Stimulated activated CD4-positive, alpha-beta T cell treated with anti-CD3 and anti-CD28 coated beads, Interleukin-12 subunit alpha, Interleukin-12 subunit beta, amount 100 ng/mL, for 4 hours (primary cell): Measurements from ENCODE around the gene ADGRB2.
"Not testable (repeated sequence)": the region's sequence is repeated elsewhere in the genome, so short reads cannot be mapped to it uniquely, and the experiment has no call there.

ENCODE experiments used
- DNase-seq: peaks from one replicate; pipeline ENCODE4 v3.0.0-alpha.2; 2020

The ADGRB2 gene

GRCh38 chr1:31718327-31718897, 45.7 kb downstream of the ADGRB2 start:
- no peak for DNase-seq

- no peak for DNase-seq
Observed at GRCh38 chr1:31717341-31717740, 46.8 kb downstream of the ADGRB2 start.

GRCh38 chr1:31715873-31716220, 48.3 kb downstream of the ADGRB2 start:
- DNase-seq: no peak

GRCh38 chr1:31715087-31715872, 48.9 kb downstream of the ADGRB2 start:
- DNase-seq: peak; percentile 32

DNA sequence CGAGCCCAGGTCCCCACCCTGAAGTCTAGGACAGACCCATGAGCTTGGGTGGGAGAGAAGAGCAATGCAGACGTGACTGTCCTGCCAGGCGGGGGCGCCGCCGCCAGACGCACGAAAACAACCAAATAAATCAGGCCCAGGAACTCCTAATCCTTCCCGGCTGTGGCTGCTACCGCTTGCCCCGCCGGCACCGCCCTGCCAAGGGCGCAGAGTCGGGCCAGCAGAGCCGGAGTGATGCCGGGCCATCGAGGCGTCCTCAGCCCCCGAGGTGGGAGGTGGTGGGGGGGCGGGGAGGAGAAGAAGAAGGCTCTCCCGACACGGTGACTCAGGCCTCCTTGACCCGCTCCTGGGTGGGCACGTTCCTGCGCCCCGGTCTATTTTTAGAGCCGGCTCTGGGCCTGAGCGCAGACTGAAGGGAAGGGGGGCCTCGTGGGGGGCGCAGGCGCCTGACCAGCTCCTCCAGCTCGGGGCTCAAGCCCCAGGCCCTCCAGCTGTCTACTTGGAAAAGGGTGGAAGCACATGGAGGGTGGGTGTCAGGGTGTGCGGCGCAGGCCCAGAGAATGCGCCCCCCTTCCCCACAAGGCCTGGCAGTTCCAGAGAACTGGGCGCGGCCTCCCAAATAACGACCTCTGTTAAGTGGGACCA, 49.6 kb downstream of the ADGRB2 start:
- peak; percentile 17 for DNase-seq

- DNase-seq: no peak
Observed at GRCh38 chr1:31712630-31713029, 51.5 kb downstream of the ADGRB2 start.

GRCh38 chr1:31712068-31712467, 52.1 kb downstream of the ADGRB2 start:
- no peak for DNase-seq

- no peak for DNase-seq
Observed at GRCh38 chr1:31708324-31708723, 55.8 kb downstream of the ADGRB2 start.

DNA sequence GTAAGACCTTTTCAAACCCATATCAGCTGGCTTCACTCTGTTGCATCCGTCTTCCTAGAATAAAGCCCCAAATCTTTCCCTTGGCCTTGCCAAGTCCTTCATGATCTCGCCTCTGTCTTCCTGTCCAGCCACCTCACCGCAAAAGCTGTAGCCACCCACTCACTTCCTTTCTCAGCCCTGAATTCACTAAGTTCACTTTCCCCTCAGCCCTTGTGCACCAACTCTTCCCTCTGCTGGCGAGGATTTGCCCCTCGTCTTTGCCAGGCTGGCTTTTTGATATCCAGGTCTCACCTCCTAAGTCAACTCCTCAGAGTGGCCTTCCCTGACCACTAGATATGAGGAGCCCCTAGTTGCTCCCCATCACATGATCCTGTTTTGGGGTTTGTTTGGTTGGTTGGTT, 56.4 kb downstream of the ADGRB2 start:
- DNase-seq: no peak

DNA sequence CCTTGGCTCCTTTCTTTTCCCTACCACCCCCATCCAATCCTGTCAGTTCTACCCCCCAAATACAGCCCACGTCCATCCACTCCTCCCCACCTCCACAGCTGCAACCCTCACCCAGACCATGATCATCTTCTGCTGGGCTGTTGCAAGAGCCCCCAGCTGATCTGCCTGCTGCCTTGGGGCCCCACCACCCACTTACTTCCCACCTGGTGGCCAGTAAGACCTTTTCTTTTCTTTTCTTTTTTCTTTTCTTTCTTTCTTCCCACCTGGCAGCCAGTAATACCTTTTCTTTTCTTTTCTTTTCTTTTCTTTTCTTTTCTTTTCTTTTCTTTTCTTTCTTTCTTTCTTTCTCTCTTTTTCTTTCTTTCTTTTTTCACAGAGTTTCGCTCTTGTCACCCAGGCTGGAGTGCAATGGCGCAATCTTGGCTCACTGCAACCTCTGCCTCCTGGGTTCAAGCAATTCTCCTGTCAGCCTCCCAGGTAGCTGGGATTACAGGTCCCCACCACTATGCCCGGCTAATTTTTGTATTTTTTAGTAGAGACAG, 57.0 kb downstream of the ADGRB2 start:
- not testable (repeated sequence) for DNase-seq

DNA sequence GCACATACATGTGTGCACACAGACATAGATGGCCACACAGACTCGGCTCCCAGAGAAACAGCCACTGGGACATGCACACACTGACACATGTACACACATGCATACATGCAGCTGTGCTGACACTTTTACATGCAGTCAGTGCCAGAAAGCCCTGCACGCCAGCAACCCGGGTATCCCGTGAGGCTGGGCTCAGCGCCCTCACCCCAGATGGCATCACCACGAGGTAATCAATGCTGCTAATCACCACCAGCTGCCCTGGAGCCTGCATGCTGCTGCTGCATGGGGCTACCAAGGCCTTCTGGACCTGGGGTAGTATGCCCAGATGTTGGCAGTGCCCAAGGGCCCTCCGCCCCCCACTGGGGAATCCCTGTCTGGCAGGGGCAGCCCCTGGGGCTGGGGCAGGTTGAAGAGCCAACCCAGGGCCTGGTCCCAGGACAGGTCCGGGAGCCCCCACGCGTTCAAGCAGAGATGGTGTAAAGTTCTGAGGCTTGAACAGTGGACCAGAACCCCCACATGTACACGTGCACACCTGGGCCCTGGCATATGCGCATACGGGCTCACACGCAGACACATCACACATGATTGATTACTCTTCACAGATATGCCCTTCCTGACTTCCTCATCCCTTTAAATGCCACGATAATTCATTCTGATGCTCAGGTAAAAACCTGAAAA, 57.6 kb downstream of the ADGRB2 start:
- no peak for DNase-seq

DNA sequence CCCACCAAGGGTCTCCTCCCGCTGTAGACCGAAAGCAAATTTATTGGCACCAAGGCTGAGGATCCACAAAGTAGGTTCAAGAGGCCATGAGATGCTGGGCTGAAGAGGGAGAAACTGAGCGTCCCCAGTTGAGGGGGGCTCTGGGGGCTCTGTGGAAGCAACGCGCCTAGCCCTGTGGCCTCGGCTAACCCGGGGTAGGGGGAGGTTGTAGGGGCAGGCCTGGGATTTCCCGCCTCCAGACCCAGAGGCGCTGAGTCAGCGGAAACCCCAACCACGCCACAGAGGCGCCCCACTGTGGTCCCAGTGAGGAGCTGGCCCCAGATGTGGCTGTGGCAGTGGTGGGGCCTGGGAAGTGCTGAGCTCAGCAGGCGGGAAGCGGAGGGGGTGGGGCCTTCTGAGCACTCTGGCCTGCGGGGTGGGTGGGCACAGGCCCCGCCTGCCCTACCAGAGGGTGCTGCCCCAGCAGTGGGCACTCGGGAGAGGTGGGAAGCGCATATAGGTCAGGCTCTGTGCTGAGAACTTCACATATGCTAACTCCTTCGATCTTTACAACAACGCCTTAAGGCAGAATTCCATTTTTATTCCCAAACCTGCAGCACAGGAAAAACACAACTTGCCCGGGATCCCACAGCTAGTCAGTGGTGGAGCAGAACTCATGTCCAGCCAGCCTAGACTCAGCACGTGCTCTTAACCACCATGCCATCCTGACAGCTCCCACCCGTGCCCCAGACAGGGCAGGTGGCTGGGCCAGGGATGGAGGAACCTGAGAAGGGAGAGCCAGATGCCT, 58.9 kb downstream of the ADGRB2 start:
- DNase-seq: peak; percentile 52

DNA sequence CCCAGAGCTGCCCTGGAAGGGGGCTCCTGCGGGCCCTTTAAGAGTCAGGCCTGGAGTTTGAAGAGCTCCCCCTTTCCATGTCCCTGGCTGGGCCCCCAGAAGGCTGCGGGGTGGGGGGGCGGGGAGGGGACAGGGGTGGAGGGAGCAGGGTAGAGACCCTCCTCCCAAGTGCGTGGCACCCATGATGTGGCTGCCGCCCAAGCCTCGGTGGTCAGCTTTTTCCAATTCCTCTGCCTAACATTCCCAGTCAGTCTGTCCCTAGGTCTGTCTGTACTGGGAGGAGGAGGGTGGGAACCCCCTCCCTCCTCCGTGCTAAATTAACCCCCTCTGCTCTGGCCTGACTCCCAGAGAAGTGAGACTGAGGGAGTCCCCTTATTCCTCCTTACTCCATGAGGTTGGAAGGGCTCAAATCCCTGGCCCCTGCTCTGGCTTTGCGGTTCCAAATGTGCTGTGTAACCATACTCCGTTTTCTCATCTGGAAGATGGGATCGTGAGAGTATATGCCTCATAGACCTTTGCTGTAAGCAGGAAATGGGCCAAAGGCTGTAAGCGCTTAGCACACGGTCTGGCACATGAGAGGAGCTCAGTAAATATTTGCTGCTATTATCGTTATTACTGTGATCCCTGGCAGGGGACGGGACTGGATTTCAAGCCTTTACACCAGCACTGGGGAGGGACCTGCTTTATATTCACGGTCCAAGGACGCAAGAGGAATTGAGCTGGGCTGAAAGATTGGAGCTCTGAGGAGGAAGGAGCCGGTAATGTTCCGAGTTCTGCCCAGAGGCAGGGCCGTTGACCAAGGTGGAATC, 59.7 kb downstream of the ADGRB2 start:
- DNase-seq: no peak

GRCh38 chr1:31703431-31704270, 60.5 kb downstream of the ADGRB2 start, which contains the start of gene COL16A1:
Gene COL16A1 (minus strand): TSS chr1:31704017. CDS start chr1:31702193, 1,824 bp downstream.
- no peak for DNase-seq

DNA sequence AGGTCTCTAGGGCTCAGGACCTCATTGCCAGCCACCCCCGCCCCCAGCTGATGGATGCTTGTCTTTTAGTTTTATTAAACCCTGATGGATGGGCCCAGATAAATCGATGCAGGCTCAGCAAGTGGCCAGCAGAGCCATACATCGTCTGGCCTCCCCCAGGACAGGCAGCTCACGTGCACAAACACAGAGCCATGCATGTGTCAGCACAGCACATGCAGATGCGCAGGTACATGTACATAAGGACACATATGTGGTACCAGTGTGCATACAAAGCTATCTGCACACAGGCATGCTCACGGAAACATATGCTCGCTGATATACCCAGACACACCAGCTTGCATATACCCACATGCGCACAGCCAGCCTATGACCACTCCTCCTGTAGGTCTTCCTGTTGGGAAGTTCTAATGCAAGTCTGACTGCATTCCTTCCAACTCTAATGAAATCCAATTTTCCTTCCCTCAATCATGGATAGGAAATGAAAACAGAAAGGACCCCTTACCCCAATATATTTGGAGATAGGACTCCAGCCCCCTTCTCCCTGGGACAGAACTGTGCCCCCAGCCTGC, 61.2 kb downstream of the ADGRB2 start:
- no peak for DNase-seq

GRCh38 chr1:31701091-31701736, 62.9 kb downstream of the ADGRB2 start:
- DNase-seq: peak; percentile 15

DNA sequence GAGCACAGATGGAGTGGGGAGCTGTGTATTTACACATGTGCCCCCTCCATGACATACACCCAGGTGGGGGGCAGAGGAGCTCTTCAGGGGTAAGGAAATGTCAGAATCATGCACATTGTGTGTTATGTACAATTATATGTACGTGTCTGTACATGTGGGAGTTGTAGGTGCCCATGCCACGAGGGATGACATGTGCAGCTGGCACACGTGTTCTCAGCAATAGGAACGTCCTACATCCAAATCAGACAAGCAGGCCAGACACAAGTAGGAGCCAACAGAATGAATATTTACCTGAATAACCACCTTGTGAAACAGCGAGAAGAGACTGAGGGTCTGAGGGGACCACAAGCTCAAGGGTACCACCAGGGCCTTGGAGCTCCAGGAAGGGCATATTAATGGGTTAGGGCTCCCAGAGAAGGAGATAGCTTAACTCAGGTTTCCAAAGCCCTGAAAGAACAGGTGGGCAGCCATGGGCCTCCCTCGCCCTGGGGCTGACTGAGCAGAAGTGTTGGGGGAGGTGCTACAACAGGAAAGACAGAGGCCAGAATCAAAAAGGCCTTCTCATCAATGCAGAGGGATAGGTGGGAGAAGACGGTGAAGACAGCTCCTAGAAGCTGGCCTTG, 63.6 kb downstream of the ADGRB2 start:
- no peak for DNase-seq

DNA sequence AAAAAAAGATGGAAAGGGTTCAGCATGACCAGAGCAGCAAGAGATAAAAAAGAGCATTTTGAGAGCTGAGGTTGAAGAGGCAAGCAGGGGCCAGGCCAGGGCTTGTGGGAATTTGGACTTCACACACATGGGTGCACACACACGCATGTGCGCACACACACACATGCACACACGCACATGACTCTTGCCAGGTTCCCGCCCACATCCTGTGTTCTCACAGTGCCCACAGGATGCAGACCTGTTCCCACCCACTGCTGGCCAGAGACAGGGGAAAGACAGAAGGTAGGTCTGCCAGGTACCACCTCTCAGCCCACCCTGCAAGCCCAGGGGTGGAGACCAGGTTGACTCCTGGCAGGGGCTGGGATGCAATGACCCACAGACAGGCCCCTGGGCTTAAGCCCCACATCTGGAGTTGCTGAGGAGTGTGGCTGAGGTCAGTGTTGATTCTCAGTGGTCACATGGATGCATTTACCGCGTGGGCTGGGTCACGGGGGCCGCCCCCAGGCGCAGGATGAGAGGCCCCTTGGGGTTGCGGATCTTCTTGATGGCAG, 64.7 kb downstream of the ADGRB2 start:
- no peak for DNase-seq
